ENCODE measurements around the gene CARMIL3.
"Not testable (repeated sequence)": the region's sequence is repeated elsewhere in the genome, so short reads cannot be mapped to it uniquely, and the experiment has no call there.

CARMIL3 gene

DNA sequence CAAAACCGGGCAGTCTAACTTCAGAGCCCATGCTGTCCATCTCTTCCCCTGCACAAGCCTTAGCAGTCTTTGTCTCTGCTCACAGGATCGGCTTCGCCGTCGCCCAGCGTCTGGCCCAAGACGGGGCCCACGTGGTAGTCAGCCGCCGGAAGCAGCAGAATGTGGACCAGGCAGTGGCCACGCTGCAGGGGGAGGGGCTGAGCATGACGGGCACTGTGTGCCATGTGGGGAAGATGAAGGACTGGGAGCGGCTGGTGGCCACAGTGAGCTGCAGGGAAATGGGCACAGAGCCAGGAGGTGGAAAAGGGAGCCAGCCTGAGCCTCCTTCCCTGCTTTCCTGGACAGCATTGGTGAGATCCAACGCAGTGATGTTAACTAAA lies 14.2 kb upstream of the CARMIL3 start:
- H3K4me1 ChIP-seq (ENCODE audit: low read length): peaks cover 9% of the 10 kb centered on the region
- no peaks in the 10 kb centered on the region for H3K36me3 ChIP-seq (replicated peaks; ENCODE audit: low read depth, low read length)
- no peak overlapping the region for H3K4me3 ChIP-seq (ENCODE audit: low read length)
- H3K27ac ChIP-seq (ENCODE audit: low read length): no peak overlapping the region
- H3K79me2 ChIP-seq (ENCODE audit: low read length): no peaks in the 10 kb centered on the region
- no peak overlapping the region for H2AFZ ChIP-seq (ENCODE audit: low read depth, low read length)
- TF ChIP-seq EZH2phosphoT487 (IDR thresholded peaks at IDR 0.05; ENCODE audit: low read depth): no peak
- TF ChIP-seq, protein P1, sequence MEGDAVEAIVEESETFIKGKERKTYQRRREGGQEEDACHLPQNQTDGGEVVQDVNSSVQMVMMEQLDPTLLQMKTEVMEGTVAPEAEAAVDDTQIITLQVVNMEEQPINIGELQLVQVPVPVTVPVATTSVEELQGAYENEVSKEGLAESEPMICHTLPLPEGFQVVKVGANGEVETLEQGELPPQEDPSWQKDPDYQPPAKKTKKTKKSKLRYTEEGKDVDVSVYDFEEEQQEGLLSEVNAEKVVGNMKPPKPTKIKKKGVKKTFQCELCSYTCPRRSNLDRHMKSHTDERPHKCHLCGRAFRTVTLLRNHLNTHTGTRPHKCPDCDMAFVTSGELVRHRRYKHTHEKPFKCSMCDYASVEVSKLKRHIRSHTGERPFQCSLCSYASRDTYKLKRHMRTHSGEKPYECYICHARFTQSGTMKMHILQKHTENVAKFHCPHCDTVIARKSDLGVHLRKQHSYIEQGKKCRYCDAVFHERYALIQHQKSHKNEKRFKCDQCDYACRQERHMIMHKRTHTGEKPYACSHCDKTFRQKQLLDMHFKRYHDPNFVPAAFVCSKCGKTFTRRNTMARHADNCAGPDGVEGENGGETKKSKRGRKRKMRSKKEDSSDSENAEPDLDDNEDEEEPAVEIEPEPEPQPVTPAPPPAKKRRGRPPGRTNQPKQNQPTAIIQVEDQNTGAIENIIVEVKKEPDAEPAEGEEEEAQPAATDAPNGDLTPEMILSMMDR (IDR thresholded peaks at IDR 0.05; ENCODE audit: low read depth, low read length): no peak
- no peak overlapping the region; the same call in 1 of the 2 replicates for H3K4me2 ChIP-seq (ENCODE audit: low read length)
- H3K9ac ChIP-seq (ENCODE audit: low read length): no peak overlapping the region
- no peaks in the 10 kb centered on the region for H4K20me1 ChIP-seq (ENCODE audit: insufficient read depth, low read length)
- H3K9me3 ChIP-seq (ENCODE audit: insufficient read depth, low read length): no peaks in the 10 kb centered on the region
- H3K27me3 ChIP-seq (ENCODE audit: low read depth, low read length): no peaks in the 10 kb centered on the region

DNA sequence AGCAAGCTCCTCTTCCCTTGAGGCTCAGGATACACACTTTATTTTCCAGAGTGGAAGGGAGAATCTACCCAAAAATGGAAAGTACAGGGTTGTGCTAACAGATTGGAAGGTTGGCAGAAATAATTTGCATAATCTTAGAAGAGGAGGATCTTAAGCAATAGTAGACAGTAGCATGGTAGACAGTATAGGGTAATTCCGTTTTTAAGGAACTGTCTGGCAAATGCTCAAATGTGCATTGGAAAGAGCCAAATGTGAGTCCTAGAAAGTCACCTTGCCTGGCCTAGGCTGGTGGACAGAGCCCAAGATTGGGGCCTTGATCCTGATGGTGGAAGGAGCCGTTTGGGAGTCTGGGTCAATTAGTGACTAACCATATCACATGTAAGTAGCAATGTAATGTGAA lies 13.1 kb upstream of the CARMIL3 start:
- TF ChIP-seq, protein P1 (IDR thresholded peaks at IDR 0.05; ENCODE audit: low read depth, low read length): no peak
- no peak for TF ChIP-seq EZH2phosphoT487 (IDR thresholded peaks at IDR 0.05; ENCODE audit: low read depth)
- Histone ChIP-seq H3K4me3 (ENCODE audit: low read length) (no peak overlapping the region), H4K20me1 (ENCODE audit: insufficient read depth, low read length) (no peaks in the 10 kb centered on the region), H3K9me3 (ENCODE audit: insufficient read depth, low read length) (no peaks in the 10 kb centered on the region), H2AFZ (ENCODE audit: low read depth, low read length) (no peak overlapping the region), H3K79me2 (ENCODE audit: low read length) (no peaks in the 10 kb centered on the region), H3K36me3 (replicated peaks; ENCODE audit: low read depth, low read length) (no peaks in the 10 kb centered on the region), H3K9ac (ENCODE audit: low read length) (no peak overlapping the region), H3K4me2 (ENCODE audit: low read length) (no peak overlapping the region), H3K27ac (ENCODE audit: low read length) (no peak overlapping the region), H3K4me1 (ENCODE audit: low read length) (peaks cover 9% of the 10 kb centered on the region), H3K27me3 (ENCODE audit: low read depth, low read length) (no peaks in the 10 kb centered on the region)

DNA sequence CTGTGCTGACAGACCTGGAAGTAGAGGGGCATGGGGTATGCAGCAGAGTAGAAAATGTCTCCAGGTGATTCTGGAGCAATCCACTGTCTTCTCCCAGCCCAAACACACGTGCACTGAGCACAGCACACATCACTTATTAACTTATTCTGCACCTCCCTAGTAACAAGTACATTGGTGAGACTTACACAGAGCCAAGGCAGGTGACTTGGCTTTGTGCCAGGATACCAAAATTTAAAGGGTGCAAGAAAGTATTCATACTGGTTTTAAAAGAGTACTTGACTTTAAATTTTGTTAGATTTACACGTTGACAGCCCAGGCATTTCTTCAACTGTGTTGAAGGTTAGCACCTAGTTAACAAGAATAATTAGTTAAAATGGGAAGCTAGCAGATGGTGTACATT lies 11.1 kb upstream of the CARMIL3 start:
- Histone ChIP-seq H4K20me1 (ENCODE audit: insufficient read depth, low read length) (no peaks in the 10 kb centered on the region), H3K36me3 (replicated peaks; ENCODE audit: low read depth, low read length) (no peaks in the 10 kb centered on the region), H2AFZ (ENCODE audit: low read depth, low read length) (no peak overlapping the region), H3K9ac (ENCODE audit: low read length) (no peak overlapping the region), H3K4me2 (ENCODE audit: low read length) (no peak overlapping the region), H3K9me3 (ENCODE audit: insufficient read depth, low read length) (no peaks in the 10 kb centered on the region), H3K27ac (ENCODE audit: low read length) (no peak overlapping the region), H3K79me2 (ENCODE audit: low read length) (no peaks in the 10 kb centered on the region), H3K4me1 (ENCODE audit: low read length) (peaks cover 11% of the 10 kb centered on the region), H3K27me3 (ENCODE audit: low read depth, low read length) (no peaks in the 10 kb centered on the region), H3K4me3 (ENCODE audit: low read length) (no peak overlapping the region)
- TF ChIP-seq, protein P1 (IDR thresholded peaks at IDR 0.05; ENCODE audit: low read depth, low read length): no peak
- TF ChIP-seq EZH2phosphoT487 (IDR thresholded peaks at IDR 0.05; ENCODE audit: low read depth): no peak

DNA sequence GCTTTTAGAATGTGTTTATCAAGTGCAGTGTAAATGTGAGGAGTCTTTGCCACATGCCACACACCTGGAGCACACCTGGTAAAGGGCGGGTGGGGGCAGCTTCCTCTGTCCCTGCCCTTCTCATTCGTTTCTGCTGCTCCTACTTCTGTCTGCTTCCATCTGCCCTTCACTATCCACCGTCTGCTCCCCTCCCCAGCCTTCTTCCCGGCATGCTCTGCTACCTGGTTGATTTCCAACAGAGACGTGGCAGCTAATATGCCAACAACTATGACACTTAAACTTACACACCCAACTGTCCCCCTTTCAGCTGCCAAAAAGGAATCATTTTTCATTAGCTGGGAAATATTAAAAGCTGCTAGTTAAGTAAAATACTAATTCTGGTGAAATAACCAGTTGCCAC lies 9.1 kb upstream of the CARMIL3 start:
- Histone ChIP-seq H4K20me1 (ENCODE audit: insufficient read depth, low read length) (no peaks in the 10 kb centered on the region), H3K9ac (ENCODE audit: low read length) (no peak overlapping the region), H3K27me3 (ENCODE audit: low read depth, low read length) (no peaks in the 10 kb centered on the region), H3K4me3 (ENCODE audit: low read length) (no peak overlapping the region), H3K27ac (ENCODE audit: low read length) (no peak overlapping the region), H3K36me3 (replicated peaks; ENCODE audit: low read depth, low read length) (no peaks in the 10 kb centered on the region), H2AFZ (ENCODE audit: low read depth, low read length) (no peak overlapping the region), H3K79me2 (ENCODE audit: low read length) (no peaks in the 10 kb centered on the region), H3K4me1 (ENCODE audit: low read length) (peaks cover 2% of the 10 kb centered on the region; the same call in 1 of the 2 replicates), H3K4me2 (ENCODE audit: low read length) (no peak overlapping the region), H3K9me3 (ENCODE audit: insufficient read depth, low read length) (no peaks in the 10 kb centered on the region)
- no peak for TF ChIP-seq EZH2phosphoT487 (IDR thresholded peaks at IDR 0.05; ENCODE audit: low read depth)
- TF ChIP-seq, protein P1 (IDR thresholded peaks at IDR 0.05; ENCODE audit: low read depth, low read length): no peak

DNA sequence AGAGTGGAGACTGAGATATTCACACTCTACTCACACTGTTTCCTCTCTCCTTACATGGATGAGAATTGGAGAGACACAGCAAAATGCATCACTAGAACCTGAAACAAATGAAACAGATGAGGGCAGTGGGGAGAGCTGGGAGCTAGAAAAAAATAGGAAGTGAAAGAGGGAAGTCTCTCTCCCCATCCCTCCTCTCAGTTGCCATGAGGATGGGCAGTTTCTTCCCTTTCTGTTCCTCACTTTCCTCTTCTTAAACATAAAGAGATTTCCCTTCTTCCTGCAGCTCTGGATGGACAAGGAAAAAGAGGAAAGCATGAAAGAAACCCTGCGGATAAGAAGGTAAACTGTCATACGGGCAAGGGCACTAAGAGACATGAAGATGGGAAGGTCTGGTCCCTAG lies 2.8 kb upstream of the CARMIL3 start:
- H3K9ac ChIP-seq (ENCODE audit: low read length); H3K36me3 ChIP-seq (replicated peaks; ENCODE audit: low read depth, low read length); H2AFZ ChIP-seq (ENCODE audit: low read depth, low read length); H3K27ac ChIP-seq (ENCODE audit: low read length); H3K27me3 ChIP-seq (ENCODE audit: low read depth, low read length); H3K79me2 ChIP-seq (ENCODE audit: low read length); H3K4me3 ChIP-seq (ENCODE audit: low read length); H4K20me1 ChIP-seq (ENCODE audit: insufficient read depth, low read length); H3K9me3 ChIP-seq (ENCODE audit: insufficient read depth, low read length): not testable (repeated sequence)
- peaks cover 31% of the 10 kb centered on the region for H3K4me1 ChIP-seq (ENCODE audit: low read length)
- peak overlapping the region; percentile 44 for H3K4me2 ChIP-seq (ENCODE audit: low read length)

DNA sequence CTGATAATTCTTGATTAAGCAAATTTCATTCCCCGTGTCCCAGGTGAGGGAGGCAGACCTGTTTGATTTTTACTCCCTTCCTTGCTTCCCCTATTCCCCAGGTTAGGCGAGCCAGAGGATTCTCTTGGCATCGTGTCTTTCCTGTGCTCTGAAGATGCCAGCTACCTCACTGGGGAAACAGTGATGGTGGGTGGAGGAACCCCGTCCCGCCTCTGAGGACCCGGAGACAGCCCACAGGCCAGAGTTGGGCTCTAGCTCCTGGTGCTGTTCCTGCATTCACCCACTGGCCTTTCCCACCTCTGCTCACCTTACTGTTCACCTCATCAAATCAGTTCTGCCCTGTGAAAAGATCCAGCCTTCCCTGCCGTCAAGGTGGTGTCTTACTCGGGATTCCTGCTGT lies 1.1 kb upstream of the CARMIL3 start:
- H3K36me3 ChIP-seq (replicated peaks; ENCODE audit: low read depth, low read length); H4K20me1 ChIP-seq (ENCODE audit: insufficient read depth, low read length); H3K79me2 ChIP-seq (ENCODE audit: low read length); H3K27ac ChIP-seq (ENCODE audit: low read length); H3K27me3 ChIP-seq (ENCODE audit: low read depth, low read length); H2AFZ ChIP-seq (ENCODE audit: low read depth, low read length); H3K9me3 ChIP-seq (ENCODE audit: insufficient read depth, low read length): not testable (repeated sequence)
- peak overlapping the region; percentile 91 for H3K4me3 ChIP-seq (ENCODE audit: low read length)
- H3K4me1 ChIP-seq (ENCODE audit: low read length): peaks cover 31% of the 10 kb centered on the region
- H3K4me2 ChIP-seq (ENCODE audit: low read length): peak overlapping the region; percentile 93
- H3K9ac ChIP-seq (ENCODE audit: low read length): peak overlapping the region; percentile 96; the same call in 1 of the 2 replicates
